Chondrocyte (in vitro differentiated cells): ENCODE results near the gene MAN2B1. TPM values are rescaled to one million over a fixed set of nuclear protein-coding genes. Genes with fewer than 3 reads are reported as not detected.

Source experiments
- DNase-seq: peaks from one replicate; pipeline ENCODE4 v3.0.0; 2021; ENCODE audit warnings: mixed read lengths, low spot score
- H3K27ac Mint-ChIP-seq: one replicate; pipeline ENCODE4 v1.8.0; 2021; ENCODE audit warnings: mild to moderate bottlenecking, moderate library complexity, mixed read lengths; ENCODE audit not compliant: unreplicated experiment
- H3K27me3 Mint-ChIP-seq: 2 replicates; pipeline ENCODE4 v1.8.0; 2021; ENCODE audit warnings: low read depth, mixed read lengths
- H3K36me3 Mint-ChIP-seq: 2 replicates; pipeline ENCODE4 v1.8.0; 2021; ENCODE audit warnings: low read depth, mixed read lengths
- H3K4me1 Mint-ChIP-seq: 2 replicates; pipeline ENCODE4 v1.8.0; 2021; ENCODE audit warnings: low read depth, mild to moderate bottlenecking, mixed read lengths
- H3K4me3 Mint-ChIP-seq: one replicate; pipeline ENCODE4 v1.8.0; 2021; ENCODE audit warnings: mild to moderate bottlenecking, moderate library complexity, mixed read lengths; ENCODE audit not compliant: unreplicated experiment
- H3K9me3 Mint-ChIP-seq: 2 replicates; pipeline ENCODE4 v1.8.0; 2021; ENCODE audit warnings: low read depth, mixed read lengths
- total RNA-seq: library from RNA; stranded (reverse); gene quantifications from 3 replicates; pipeline ENCODE4 v1.2.1, GENCODE V29; 2021
- TF ChIP-seq, protein P1 (sequence below): fragments of 200-600 bp; sonication (generic); IDR thresholded peaks from 2 replicates; pipeline ENCODE4 v1.5.0; 2021; ENCODE audit warnings: antibody characterized with exemption, mild to moderate bottlenecking, moderate library complexity

Gene MAN2B1
- total RNA-seq, 1 donor from 2014 or later: 104 TPM

DNA sequence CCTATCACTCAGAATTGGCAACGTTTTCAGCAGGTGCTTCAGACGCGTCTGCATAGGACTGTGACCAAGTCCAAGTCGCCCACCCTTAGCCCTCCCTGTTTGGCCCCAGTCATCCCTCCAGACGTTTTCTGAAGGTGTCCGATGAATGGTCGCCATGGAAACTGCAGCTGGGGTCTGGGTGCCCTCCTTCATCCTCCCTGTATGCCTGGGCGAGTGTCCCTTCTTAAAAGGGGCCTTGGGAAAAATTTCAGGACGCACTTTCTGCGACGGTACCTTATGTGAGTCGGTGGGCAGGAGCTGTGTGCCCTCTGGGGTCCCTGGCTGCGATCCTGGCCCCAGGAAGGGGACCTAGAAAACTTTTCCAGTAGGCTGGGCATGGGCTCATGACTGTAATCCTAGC, 25.1 kb downstream of the MAN2B1 start:
- H3K36me3 Mint-ChIP-seq: peaks cover 2% of the 10 kb centered on the region
- H3K4me1 Mint-ChIP-seq: peaks cover 7% of the 10 kb centered on the region
- no peaks in the 10 kb centered on the region for H3K27me3 Mint-ChIP-seq
- H3K4me3 Mint-ChIP-seq: no peak overlapping the region
- no peak overlapping the region for H3K27ac Mint-ChIP-seq
- TF ChIP-seq, protein P1, sequence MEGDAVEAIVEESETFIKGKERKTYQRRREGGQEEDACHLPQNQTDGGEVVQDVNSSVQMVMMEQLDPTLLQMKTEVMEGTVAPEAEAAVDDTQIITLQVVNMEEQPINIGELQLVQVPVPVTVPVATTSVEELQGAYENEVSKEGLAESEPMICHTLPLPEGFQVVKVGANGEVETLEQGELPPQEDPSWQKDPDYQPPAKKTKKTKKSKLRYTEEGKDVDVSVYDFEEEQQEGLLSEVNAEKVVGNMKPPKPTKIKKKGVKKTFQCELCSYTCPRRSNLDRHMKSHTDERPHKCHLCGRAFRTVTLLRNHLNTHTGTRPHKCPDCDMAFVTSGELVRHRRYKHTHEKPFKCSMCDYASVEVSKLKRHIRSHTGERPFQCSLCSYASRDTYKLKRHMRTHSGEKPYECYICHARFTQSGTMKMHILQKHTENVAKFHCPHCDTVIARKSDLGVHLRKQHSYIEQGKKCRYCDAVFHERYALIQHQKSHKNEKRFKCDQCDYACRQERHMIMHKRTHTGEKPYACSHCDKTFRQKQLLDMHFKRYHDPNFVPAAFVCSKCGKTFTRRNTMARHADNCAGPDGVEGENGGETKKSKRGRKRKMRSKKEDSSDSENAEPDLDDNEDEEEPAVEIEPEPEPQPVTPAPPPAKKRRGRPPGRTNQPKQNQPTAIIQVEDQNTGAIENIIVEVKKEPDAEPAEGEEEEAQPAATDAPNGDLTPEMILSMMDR: no peak
- H3K9me3 Mint-ChIP-seq: no peaks in the 10 kb centered on the region
- DNase-seq: peak; percentile 49

DNA sequence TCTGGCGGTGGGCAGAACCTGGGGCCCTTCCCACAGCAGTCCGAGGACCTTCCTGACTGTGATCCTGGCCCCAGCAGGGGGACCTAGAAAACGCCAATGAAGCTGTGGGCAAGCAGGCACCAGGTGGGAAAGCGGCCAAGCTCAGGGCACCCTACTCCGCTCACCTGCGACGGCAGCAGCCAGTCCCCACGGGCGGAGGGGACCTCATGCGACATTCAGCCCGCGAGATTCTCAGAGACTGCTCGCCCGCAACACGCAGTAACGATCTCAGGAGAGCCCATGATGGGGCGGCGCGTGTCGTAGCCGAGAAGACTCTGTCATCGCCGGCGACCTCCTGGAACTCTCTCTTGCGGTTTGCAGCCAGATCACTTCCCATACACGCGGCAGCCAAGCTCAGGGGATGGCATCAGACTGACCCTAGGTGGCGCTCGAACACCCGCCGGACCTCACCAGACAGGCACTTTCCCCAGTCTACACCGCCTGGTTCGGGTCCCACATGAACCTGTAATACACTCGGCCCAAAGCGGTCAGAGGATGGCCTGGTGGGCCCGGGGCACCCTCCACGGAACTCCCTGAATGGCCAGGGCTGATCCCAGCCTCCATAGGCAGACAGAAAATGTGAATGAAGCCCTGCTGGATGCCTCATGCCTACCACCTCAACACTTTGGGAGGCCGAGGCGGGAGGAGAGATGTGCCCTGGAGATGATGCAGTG, 26.5 kb downstream of the MAN2B1 start:
- Mint-ChIP-seq H3K36me3 (peaks cover 2% of the 10 kb centered on the region), H3K9me3 (no peaks in the 10 kb centered on the region), H3K27me3 (no peaks in the 10 kb centered on the region), H3K4me3 (peak overlapping the region; percentile 51), H3K4me1 (peaks cover 7% of the 10 kb centered on the region), H3K27ac (peak overlapping the region; percentile 66)
- peak; percentile 91 for DNase-seq
- TF ChIP-seq, protein P1: peak; percentile 88

DNA sequence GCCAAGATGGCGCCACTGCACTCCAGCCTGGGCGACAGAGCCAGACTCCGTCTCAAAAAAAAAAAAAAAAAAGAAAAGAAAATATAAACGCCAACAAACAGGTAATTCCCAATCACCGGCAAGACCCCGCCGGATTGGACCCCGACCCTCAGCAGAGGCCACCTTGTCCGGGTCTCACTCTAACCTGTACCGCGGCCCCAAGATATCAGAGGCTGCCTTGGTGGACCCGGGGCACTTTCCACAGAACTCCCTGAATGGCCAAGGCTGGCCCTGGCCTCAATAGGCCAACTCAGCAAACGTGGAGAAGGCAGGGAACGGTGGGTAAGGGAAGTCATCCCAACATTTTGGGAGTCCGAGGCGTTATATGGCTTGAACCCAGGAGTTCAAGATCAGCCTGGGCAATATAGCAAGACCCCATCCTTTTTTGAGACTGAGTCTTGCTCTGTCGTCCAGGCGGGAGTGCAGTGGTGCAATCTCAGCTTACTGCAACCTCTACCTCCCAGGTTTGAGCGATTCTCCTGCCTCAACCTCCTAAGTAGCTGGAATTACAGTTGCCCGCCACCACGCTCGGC, 27.8 kb downstream of the MAN2B1 start:
- Mint-ChIP-seq H3K36me3 (peaks cover 2% of the 10 kb centered on the region), H3K9me3 (no peaks in the 10 kb centered on the region), H3K4me1 (peaks cover 7% of the 10 kb centered on the region), H3K27me3 (no peaks in the 10 kb centered on the region), H3K27ac (no peak overlapping the region), H3K4me3 (no peak overlapping the region)
- peak; percentile 72 for DNase-seq
- TF ChIP-seq, protein P1: no peak

DNA sequence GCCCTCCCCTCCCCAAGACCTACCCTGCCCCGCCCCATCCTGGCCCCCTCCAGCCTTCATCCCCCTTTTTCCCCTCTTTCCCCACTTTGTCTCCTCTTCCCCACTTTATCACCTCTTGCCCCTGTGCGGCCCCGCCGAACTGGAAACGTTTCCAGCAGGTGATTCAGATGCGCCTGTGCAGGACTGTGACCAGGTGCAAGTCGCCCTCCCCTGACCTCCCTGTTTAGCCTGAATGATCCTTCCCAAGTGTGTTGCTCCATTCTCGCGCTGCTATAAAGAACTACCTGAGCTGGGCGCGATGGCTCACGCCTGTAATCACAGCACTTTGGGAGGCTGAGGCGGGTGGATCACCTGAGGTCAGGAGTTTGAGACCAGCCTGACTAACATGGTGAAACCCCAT, 29.9 kb downstream of the MAN2B1 start:
- Mint-ChIP-seq H3K4me1 (peaks cover 7% of the 10 kb centered on the region), H3K4me3 (no peak overlapping the region), H3K27me3 (no peaks in the 10 kb centered on the region), H3K36me3 (peaks cover 1% of the 10 kb centered on the region), H3K9me3 (no peaks in the 10 kb centered on the region), H3K27ac (no peak overlapping the region)
- DNase-seq: peak; percentile 36
- TF ChIP-seq, protein P1: no peak

DNA sequence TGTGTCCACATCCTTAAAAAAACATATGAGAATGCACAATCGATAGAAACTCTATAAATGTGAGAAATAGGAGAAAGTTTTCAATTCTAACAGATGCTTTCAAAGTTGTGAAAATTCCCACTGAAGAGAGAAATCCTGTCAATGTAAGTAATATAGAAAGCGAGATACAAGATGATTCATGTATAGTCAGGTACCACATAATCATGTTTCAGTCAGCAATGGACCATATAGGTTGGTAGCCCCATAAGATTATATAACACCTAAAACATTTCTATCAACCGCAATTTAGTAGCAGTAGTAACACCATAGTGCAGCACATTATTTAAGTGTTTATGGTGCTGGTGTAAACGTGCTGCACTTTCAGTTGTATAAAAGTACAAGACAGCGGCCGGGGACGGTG, 37.3 kb downstream of the MAN2B1 start:
- Mint-ChIP-seq H3K27me3 (no peaks in the 10 kb centered on the region), H3K4me1 (no peaks in the 10 kb centered on the region), H3K27ac (no peak overlapping the region), H3K9me3 (peaks cover 28% of the 10 kb centered on the region), H3K4me3 (no peak overlapping the region), H3K36me3 (peaks cover 46% of the 10 kb centered on the region)
- DNase-seq: no peak
- TF ChIP-seq, protein P1: no peak
